Uterus (tissue), 4 donors: Measurements from ENCODE around the gene SLC49A3. TPM values are rescaled to one million over a fixed set of nuclear protein-coding genes. Genes with fewer than 3 reads are reported as not detected.

Experiments used
- DNase-seq, 2 donors: peaks; one replicate each; pipeline ENCODE4 v3.0.0-alpha.2; 2019 to 2020
- H3K27ac ChIP-seq, 2 donors: fragments of 200-600 bp; sonication (generic); 1 replicate in 1 of 2; 2 replicates in 1 of 2; pipeline ENCODE4 v1.5.1; 2016 to 2018
- H3K27me3 ChIP-seq, 2 donors: fragments of 200-600 bp; sonication (generic); one replicate each; pipeline ENCODE4 v1.5.1; 2018 to 2019; ENCODE audit warnings: control low read depth in 1 of 2
- H3K36me3 ChIP-seq, 2 donors: fragments of 200-600 bp; sonication (generic); one replicate each; pipeline ENCODE4 v1.5.1; 2019; ENCODE audit warnings: control low read depth in 1 of 2
- H3K4me1 ChIP-seq, 2 donors: fragments of 200-600 bp; sonication (generic); one replicate each; pipeline ENCODE4 v1.5.1; 2018 to 2019; ENCODE audit warnings: control low read depth in 1 of 2
- H3K4me3 ChIP-seq, 2 donors: fragments of 200-600 bp; sonication (generic); 1 replicate in 1 of 2; 2 replicates in 1 of 2; pipeline ENCODE4 v1.5.1; 2018 to 2019; ENCODE audit warnings: mild to moderate bottlenecking in 1 of 2
- H3K9me3 ChIP-seq, 2 donors: fragments of 200-600 bp; sonication (generic); one replicate each; pipeline ENCODE4 v1.5.1; 2019; ENCODE audit warnings: control low read depth in 1 of 2
- POLR2A ChIP-seq, 2 donors: fragments of 450-650 bp; IDR thresholded peaks; one replicate each; pipeline ENCODE4 v1.6.1; 2016; ENCODE audit warnings: antibody characterized with exemption in 2 of 2, mild to moderate bottlenecking in 1 of 2, moderate library complexity in 1 of 2
- intact Hi-C: fragments of 100-400 bp; cut with DNase I; formaldehyde crosslinking; loops from one replicate; pipeline ENCODE4 v1.15.1; 2023; ENCODE audit warnings: low total_unique reads
- total RNA-seq, 4 donors: library from RNA; depleted of rRNA in 3 of 4; stranded (reverse); fragments of >200 nt in 3 of 4; gene quantifications; one replicate each; pipeline versions ENCODE4 v1.1.0 to v1.2.4, GENCODE V29; 2014 to 2023
- TF ChIP-seq, protein P1 (sequence below), 4 experiments: fragments of 200-600 bp in 2 of 4; fragments of 450-650 bp in 2 of 4; sonication (generic) in 2 of 4; IDR thresholded peaks; one replicate each; pipeline ENCODE4 v1.5.1; 2016 to 2019; ENCODE audit warnings: antibody characterized with exemption in 4 of 4, mild to moderate bottlenecking in 2 of 4, moderate library complexity in 1 of 4
- donor health status: DM: yes; HTN: yes; CAD: no.

SLC49A3 gene
- total RNA-seq, 4 donors from 2014 or later = 1.2 to 12.6 (median 2.8) TPM

DNA sequence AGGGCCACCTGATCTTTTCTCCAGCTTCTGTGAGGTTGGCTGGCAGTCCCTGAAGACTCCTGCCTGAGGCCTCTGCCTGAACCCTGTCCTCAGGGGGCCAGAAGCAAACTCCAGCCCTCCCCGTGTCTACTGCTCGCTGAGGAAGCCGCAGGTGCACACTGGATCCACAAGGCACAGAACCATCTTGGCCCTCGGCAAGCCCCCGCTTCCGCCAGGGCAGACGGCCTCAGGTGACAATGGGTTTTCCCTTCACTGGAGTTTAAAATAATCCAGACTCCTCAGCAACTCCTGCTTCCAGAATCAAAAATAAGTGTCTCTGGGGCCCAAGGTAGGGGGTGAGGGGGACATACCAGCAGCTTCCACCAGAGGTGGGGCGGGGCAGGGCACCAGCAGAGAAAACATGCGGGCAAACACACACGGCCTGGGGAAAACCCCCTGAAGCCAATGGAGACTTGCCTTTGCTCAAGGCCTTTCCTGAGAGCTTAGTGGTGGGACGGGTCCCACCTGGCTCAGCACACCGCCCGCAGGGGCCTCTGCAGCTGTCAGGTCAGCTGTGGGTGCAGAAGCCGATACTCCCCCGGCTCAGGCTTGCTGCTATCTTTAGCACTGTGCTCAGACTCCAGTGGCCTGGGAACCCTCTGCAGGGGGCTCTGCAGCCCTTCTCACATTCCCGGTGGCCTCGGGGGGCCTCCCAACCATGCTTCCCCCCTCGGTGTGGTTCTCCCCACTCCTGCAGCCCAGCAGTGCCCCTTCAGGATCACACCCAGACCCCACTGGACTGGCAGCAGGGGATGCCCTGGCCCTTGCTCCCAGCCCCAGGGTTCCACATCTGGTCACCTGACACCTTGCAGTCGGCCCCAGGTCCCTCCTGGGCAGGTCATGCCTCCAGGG, 12.7 kb downstream of the SLC49A3 start:
- Histone ChIP-seq H3K27me3 (no peaks in the 10 kb centered on the region), H3K36me3 (no peaks in the 10 kb centered on the region), H3K9me3 (no peaks in the 10 kb centered on the region), H3K27ac (no peak overlapping the region), H3K4me1 (peaks cover 7 to 11% of the 10 kb centered on the region in 2 donors), H3K4me3 (no peak overlapping the region)
- intact Hi-C loops = no loop called here
- DNase-seq = no peak
- TF ChIP-seq, protein P1, sequence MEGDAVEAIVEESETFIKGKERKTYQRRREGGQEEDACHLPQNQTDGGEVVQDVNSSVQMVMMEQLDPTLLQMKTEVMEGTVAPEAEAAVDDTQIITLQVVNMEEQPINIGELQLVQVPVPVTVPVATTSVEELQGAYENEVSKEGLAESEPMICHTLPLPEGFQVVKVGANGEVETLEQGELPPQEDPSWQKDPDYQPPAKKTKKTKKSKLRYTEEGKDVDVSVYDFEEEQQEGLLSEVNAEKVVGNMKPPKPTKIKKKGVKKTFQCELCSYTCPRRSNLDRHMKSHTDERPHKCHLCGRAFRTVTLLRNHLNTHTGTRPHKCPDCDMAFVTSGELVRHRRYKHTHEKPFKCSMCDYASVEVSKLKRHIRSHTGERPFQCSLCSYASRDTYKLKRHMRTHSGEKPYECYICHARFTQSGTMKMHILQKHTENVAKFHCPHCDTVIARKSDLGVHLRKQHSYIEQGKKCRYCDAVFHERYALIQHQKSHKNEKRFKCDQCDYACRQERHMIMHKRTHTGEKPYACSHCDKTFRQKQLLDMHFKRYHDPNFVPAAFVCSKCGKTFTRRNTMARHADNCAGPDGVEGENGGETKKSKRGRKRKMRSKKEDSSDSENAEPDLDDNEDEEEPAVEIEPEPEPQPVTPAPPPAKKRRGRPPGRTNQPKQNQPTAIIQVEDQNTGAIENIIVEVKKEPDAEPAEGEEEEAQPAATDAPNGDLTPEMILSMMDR (IDR thresholded peaks at IDR 0.05) = no peak
- no peak for TF ChIP-seq POLR2A (IDR thresholded peaks at IDR 0.05)

DNA sequence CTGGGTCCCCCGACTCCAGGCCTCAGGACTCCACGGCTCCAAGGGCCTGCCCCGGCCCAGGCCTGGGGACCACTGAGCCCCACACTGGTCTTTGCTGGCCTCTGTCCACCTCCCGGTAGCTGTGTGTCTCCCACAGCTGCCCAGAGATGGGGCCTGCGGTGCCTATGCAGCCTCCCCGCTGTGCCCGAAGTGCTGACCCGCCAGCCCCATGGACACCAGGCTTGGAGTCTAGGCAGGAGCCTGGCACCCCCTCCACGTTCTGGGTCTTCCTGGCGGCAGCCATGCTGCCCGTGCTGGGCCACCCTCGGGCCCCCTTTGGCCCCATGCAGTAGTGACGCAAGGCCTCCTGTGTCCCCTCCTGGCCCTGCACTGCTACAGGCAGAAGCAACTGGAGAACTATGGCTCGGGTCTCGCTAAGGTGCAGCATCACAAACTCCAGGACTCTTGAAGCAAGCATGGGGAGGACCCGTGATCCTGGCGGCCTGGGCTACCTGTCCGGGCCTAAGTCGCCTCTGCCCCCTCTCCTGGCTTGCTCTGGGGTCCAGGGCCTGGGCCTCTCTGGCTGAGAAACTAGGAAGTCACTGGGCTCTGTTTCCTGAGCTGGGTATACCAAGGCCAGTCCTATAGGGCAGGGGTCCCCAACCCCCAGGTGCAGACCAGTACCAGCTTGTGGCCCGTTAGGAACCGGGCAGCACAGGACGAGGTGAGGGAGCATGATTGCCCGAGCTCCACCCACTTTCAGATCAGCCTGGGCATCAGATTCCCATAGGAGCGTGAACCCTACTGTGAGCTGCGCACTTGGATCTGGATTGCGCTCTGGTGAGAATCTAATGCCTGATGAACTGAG, 13.7 kb downstream of the SLC49A3 start:
- intact Hi-C loops = no loop called here
- peak overlapping the region; percentile 91 to 94 for H3K27ac ChIP-seq
- H3K9me3 ChIP-seq = no peaks in the 10 kb centered on the region
- DNase-seq = no peak
- peaks cover 6 to 7% of the 10 kb centered on the region in 2 donors for H3K4me1 ChIP-seq
- H3K36me3 ChIP-seq = no peaks in the 10 kb centered on the region
- peak overlapping the region; percentile 71 to 73 for H3K4me3 ChIP-seq
- H3K27me3 ChIP-seq = no peaks in the 10 kb centered on the region
- TF ChIP-seq, protein P1 (IDR thresholded peaks at IDR 0.05) = no peak
- no peak for TF ChIP-seq POLR2A (IDR thresholded peaks at IDR 0.05)

DNA sequence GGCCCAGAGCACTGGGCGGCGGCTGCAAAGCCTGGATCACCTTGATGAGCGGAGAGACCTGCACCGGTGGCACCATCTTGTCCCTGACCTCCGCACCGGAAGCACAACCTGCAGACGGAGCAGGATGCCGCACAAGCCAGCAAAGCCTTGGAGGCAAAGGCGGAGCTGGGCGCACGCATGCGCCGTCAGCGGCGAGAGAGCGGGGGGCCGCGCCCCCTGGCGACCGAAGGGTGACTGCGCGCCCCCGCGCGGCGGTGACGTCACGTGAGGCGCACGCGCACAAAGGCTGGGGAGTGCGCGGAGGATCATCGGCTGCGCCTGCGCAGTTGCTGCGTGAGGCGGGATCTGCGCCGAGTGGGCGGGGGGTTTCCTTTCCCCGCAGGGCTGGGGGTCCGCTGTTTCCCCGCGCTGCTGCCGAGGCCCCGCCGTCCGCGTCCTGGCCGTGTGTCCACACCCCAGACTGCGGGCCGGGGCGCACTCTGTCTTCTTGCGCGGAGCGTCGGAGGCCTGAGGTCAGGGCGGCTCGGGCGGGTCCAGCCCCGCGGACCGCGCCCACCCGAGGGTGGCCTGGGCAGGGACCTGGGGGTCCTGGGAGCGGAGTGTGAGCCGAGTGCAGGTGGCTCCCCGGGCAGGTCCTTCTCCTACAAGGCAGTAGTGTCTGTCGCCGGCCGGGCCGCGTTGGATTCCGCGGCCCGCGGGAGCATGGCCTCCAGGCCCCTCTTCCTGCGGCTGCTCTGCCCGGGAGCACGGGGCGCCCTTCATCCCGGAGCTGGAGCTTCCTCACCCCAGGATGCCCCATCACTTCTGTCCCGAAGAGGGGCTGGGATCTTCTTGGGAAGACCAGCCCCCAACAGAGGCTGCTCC, 14.5 kb downstream of the SLC49A3 start, which contains the start of the genes ATP5ME and MYL5:
TSS of gene ATP5ME (minus strand) at position 105 of the 864 bp plus-strand sequence. CDS start at position 76, 29 bp downstream.
TSS of gene MYL5 (plus strand) at position 371 of the 864 bp plus-strand sequence. CDS start 3,485 bp downstream, outside the sequence.
- TF ChIP-seq, protein P1 (IDR thresholded peaks at IDR 0.05) = peak; percentile 68 to 98 (median 86)
- TF ChIP-seq POLR2A (IDR thresholded peaks at IDR 0.05) = peak; percentile 74 to 98
- intact Hi-C loops = no loop called here
- Histone ChIP-seq H3K4me3 (peak within 1 kb of the TSS; percentile 71 to 73), H3K9me3 (no peaks in the 10 kb centered on the region), H3K27ac (peak within 1 kb of the TSS; percentile 91 to 94), H3K27me3 (no peaks in the 10 kb centered on the region), H3K36me3 (no peaks in the 10 kb centered on the region), H3K4me1 (peaks cover 6 to 7% of the 10 kb centered on the region in 2 donors)
- DNase-seq = peak; percentile 96 to 98

DNA sequence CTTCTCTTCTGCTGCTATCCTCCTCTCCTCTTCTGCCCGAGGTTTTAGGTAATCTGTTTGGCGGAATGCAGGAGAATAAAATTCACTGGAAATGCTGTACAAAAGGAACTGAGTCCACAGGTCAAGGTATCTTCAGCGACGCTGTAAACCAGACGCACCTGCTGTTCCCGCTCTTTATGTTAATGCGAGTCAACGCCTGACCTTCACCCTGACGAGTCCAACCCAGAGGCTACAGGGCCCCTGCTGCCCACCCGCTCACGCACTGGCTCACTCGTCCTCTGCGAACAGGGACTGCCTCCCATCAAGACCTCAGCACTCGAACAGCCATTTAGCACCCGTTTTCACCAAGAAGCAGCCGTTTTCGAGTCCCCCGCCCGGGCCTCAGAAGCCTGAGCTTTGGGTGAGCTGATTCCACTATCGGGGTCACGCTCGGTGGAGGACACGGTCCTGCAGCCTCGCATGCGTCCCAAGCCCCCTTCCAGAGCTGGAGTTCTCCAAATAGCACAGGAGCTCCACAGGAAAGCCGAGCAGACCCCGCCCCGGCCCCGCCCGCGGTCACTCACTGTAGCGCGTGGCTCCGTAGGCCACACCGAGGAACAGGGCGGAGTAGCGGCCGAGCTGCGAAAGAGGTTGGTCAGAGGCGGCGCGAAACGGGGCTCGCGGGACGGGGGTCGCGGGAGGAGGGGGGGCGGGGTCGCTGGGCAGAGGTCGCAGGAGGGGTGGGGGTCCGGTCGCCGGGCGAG, 15.4 kb downstream of the SLC49A3 start:
- TF ChIP-seq, protein P1 (IDR thresholded peaks at IDR 0.05) = no peak
- no peak for TF ChIP-seq POLR2A (IDR thresholded peaks at IDR 0.05)
- intact Hi-C loops = no loop called here
- Histone ChIP-seq H3K36me3 (no peaks in the 10 kb centered on the region), H3K4me1 (peaks cover 6 to 7% of the 10 kb centered on the region in 2 donors), H3K9me3 (no peaks in the 10 kb centered on the region), H3K27me3 (no peaks in the 10 kb centered on the region), H3K27ac (peak overlapping the region; percentile 81 to 91), H3K4me3 (peak overlapping the region; percentile 71 to 73)
- DNase-seq = no peak
